HepG2 (cell line): Measurements from ENCODE around the gene CNTRL. TPM values are rescaled to one million over a fixed set of nuclear protein-coding genes. Genes with fewer than 3 reads are reported as not detected.

Experiments used
- ATAC-seq: fragments of 200-7000 bp; cut with Tn5 transposase; 3 replicates; pipeline ENCODE4 v1.9.1; 2020; ENCODE audit warnings: mild to moderate bottlenecking, moderate library complexity
- BruUV-seq: library from RNA; stranded (reverse); fragments of 400-500 nt; replicated peaks from 2 replicates; lab custom pipeline; 2021; lab: Mats Ljungman, UMichigan
- CTCF ChIA-PET: fragments of 300-600 bp; formaldehyde crosslinking; extraction: SDS; loops from one replicate; lab custom pipeline; 2021; ENCODE audit warnings: low total read pairs, inconsistent platforms, low intra/inter-chr PET ratio; lab: Yijun Ruan, JAX
- POLR2A ChIA-PET: fragments of 350-600 bp; sonication (Branson Sonifier 250); formaldehyde crosslinking; loops from one replicate; lab custom pipeline; 2020; ENCODE audit warnings: antibody characterized with exemption, inconsistent platforms; lab: Yijun Ruan, JAX
- DNase-seq: peaks from one replicate; pipeline ENCODE4 v3.0.0-alpha.2; 2015; ENCODE audit warnings: low spot score
- FAIRE-seq: peaks from 3 replicates; lab custom pipeline; 2011; peaks lifted over from hg19 to GRCh38; lab: Jason Lieb, UNC
- H2AFZ ChIP-seq: one replicate; pipeline ENCODE4 v1.6.1; 2011; ENCODE audit warnings: low read length, inconsistent platforms
- H3K27ac ChIP-seq: fragments of 300-600 bp; 3 replicates; pipeline ENCODE4 v1.8.0; 2011; ENCODE audit warnings: mixed run types, mild to moderate bottlenecking, mixed read lengths, low read length, inconsistent platforms; ENCODE audit not compliant: insufficient read depth; ENCODE audit errors: extremely low read length
- H3K27me3 ChIP-seq, 2 experiments: fragments of 200-600 bp in 1 of 2; 2 replicates in 1 of 2; 3 replicates in 1 of 2; pipeline versions ENCODE4 v1.6.0 to v1.8.0; 2011; ENCODE audit warnings: low read length in 2 of 2, mild to moderate bottlenecking in 2 of 2, moderate library complexity in 2 of 2, inconsistent platforms in 1 of 2; ENCODE audit not compliant: insufficient read depth in 2 of 2, control insufficient read depth in 1 of 2
- H3K36me3 ChIP-seq, 2 experiments: fragments of 200-600 bp in 1 of 2; replicated peaks in 1 of 2; 2 replicates in 1 of 2; 3 replicates in 1 of 2; pipeline versions ENCODE4 v1.5.1 to v1.8.0; 2011; ENCODE audit warnings: low read length in 2 of 2, inconsistent platforms in 1 of 2; ENCODE audit not compliant: insufficient read depth in 2 of 2, control insufficient read depth in 1 of 2
- H3K4me1 ChIP-seq: 2 replicates; pipeline ENCODE4 v1.5.1; 2012; ENCODE audit warnings: low read length, inconsistent platforms; ENCODE audit not compliant: insufficient read depth
- H3K4me2 ChIP-seq: 2 replicates; pipeline ENCODE4 v1.6.0; 2011; ENCODE audit warnings: low read depth, low read length, inconsistent platforms
- H3K4me3 ChIP-seq, 3 experiments: fragments of 200-600 bp in 1 of 3; sonication (generic), shearing (Covaris generic) in 1 of 3; replicated peaks in 1 of 3; 2 replicates each; pipeline ENCODE4 v1.5.1; 2011 to 2016; ENCODE audit warnings: low read length in 3 of 3, inconsistent platforms in 2 of 3, low read depth in 2 of 3, mild to moderate bottlenecking in 2 of 3, control low read depth in 1 of 3, mixed read lengths in 1 of 3; ENCODE audit not compliant: insufficient read depth in 1 of 3
- H3K79me2 ChIP-seq: one replicate; pipeline ENCODE4 v1.6.1; 2011; ENCODE audit warnings: low read length, inconsistent platforms; ENCODE audit not compliant: insufficient read depth
- H3K9ac ChIP-seq: 2 replicates; pipeline ENCODE4 v1.6.0; 2011; ENCODE audit warnings: mild to moderate bottlenecking, low read depth, low read length, inconsistent platforms; ENCODE audit not compliant: insufficient read depth
- H3K9me3 ChIP-seq: 2 replicates; pipeline ENCODE4 v1.5.1; 2012; ENCODE audit warnings: mild to moderate bottlenecking, low read length
- H4K20me1 ChIP-seq: 2 replicates; pipeline ENCODE4 v1.6.0; 2011; ENCODE audit warnings: inconsistent platforms, mild to moderate bottlenecking, low read length, moderate library complexity; ENCODE audit not compliant: insufficient read depth
- JUN ChIP-seq: sonication (generic); formaldehyde crosslinking; IDR thresholded peaks from 2 replicates; pipeline ENCODE4 v1.4.0; 2020; ENCODE audit warnings: mild to moderate bottlenecking, missing genetic modification reagents
- NCOA2 ChIP-seq: sonication (generic); formaldehyde crosslinking; IDR thresholded peaks from 2 replicates; pipeline ENCODE4 v1.8.0; 2022; ENCODE audit warnings: inconsistent platforms
- SIN3A ChIP-seq: IDR thresholded peaks from 2 replicates; pipeline ENCODE4 v1.6.1; 2011; ENCODE audit warnings: low read depth, mild to moderate bottlenecking, control low read depth, low read length, borderline replicate concordance
- SMAD3 ChIP-seq: sonication (generic); formaldehyde crosslinking; IDR thresholded peaks from 2 replicates; pipeline ENCODE4 v1.4.0; 2020; ENCODE audit warnings: missing genetic modification reagents
- SNAPC2 ChIP-seq: sonication (generic); formaldehyde crosslinking; IDR thresholded peaks from 2 replicates; pipeline ENCODE4 v1.8.1; 2022; ENCODE audit warnings: mild to moderate bottlenecking, missing genetic modification reagents
- ZMYM2 ChIP-seq: sonication (generic); formaldehyde crosslinking; IDR thresholded peaks from 2 replicates; pipeline ENCODE4 v1.8.0; 2022; ENCODE audit warnings: mild to moderate bottlenecking, missing genetic modification reagents
- ZNF710 ChIP-seq: sonication (generic); formaldehyde crosslinking; IDR thresholded peaks from 2 replicates; pipeline ENCODE4 v1.5.0; 2020; ENCODE audit warnings: mild to moderate bottlenecking, missing genetic modification reagents, borderline replicate concordance
- ZUFSP ChIP-seq: sonication (generic); formaldehyde crosslinking; IDR thresholded peaks from 2 replicates; pipeline ENCODE4 v1.9.0; 2021; ENCODE audit warnings: missing genetic modification reagents, mild to moderate bottlenecking, borderline replicate concordance
- WGBS: methylation state at CpG from one replicate; pipeline ENCODE4 v1.1.6; 2017; ENCODE audit warnings: low lambda C conversion rate; 5-methylcytosine and 5-hydroxymethylcytosine counted together
- in situ Hi-C: cut with HindIII; loops from 2 replicates; pipeline ENCODE4 v1.10.0; 2017; ENCODE audit warnings: low pct_unique_long_range_greater_than_20kb; ENCODE audit not compliant: extremely low pct_ligation_motif_present
- intact Hi-C: fragments of 100-400 bp; cut with micrococcal nuclease; formaldehyde crosslinking; loops from one replicate; pipeline ENCODE4 v1.10.0; 2022; ENCODE audit not compliant: unreplicated experiment
- polyA plus RNA-seq, 8 experiments: library from polyadenylated mRNA; depleted of rRNA in 3 of 8; stranded (reverse) in 7 of 8; unstranded in 1 of 8; fragments of >200 nt; fragmentation: Illumina TruSeq in 4 of 8; extraction: Trizol in 4 of 8; gene quantifications; 2 replicates each; pipeline versions ENCODE4 v1.2.1 to v1.2.3, GENCODE V29; 2011 to 2016; ENCODE audit warnings: low read depth in 4 of 8, missing spikeins in 1 of 8, mixed read lengths in 1 of 8; ENCODE audit not compliant: insufficient read depth in 1 of 8
- total RNA-seq, 5 experiments: library from RNA; depleted of rRNA; stranded (reverse); fragments of >200 nt; fragmentation: Illumina TruSeq; extraction: Trizol; gene quantifications; 2 replicates each; pipeline ENCODE4 v1.2.3, GENCODE V29; 2016; ENCODE audit warnings: low read depth in 1 of 5

Gene CNTRL
- total and polyA plus RNA-seq, 2 of the 13 experiments (the other 11 are each of a cell fraction or from before 2014, with no cell fraction given) = 7.5 to 11.8 TPM

GRCh38 chr9:121220996-121221663 lies 146.4 kb downstream of the CNTRL start (continued):
- no peak for TF ChIP-seq ZNF710 (CRISPR knock-in tag)
- no peak for TF ChIP-seq NCOA2 (CRISPR knock-in tag)

GRCh38 chr9:121221664-121222055 lies 146.9 kb downstream of the CNTRL start:
- Histone ChIP-seq H3K36me3 (no peaks in the 10 kb centered on the region), H2AFZ (no peak overlapping the region), H3K79me2 (no peaks in the 10 kb centered on the region), H3K27me3 (no peaks in the 10 kb centered on the region; a peak in 1 of 5 replicates), H3K4me3 (no peak overlapping the region), H3K4me2 (no peak overlapping the region), H3K9me3 (no peaks in the 10 kb centered on the region), H3K9ac (no peak overlapping the region), H3K27ac (no peak overlapping the region), H4K20me1 (no peaks in the 10 kb centered on the region), H3K4me1 (peaks cover 11% of the 10 kb centered on the region)
- 56% methylated on average over 1 of the region's 2 CpGs for WGBS
- ATAC-seq = no peak
- ChIA-PET CTCF (interaction anchor here (1.4 to 1.8 kb wide), 2 partner anchors 9 to 178 kb away, joined by 5 to 6 read pairs; no protein-coding TSS in a partner anchor), POLR2A (no interaction called here)
- DNase-seq = no peak
- no peak for FAIRE-seq
- in situ Hi-C loops = loop anchor here (5.0 kb wide), 1 partner anchor 176 kb away; no protein-coding TSS in a partner anchor
- no peak for TF ChIP-seq SNAPC2
- TF ChIP-seq ZMYM2 (CRISPR knock-in tag) = no peak
- no peak for TF ChIP-seq SIN3A
- TF ChIP-seq SMAD3 (CRISPR knock-in tag) = no peak
- no peak for TF ChIP-seq ZUFSP (CRISPR knock-in tag)
- TF ChIP-seq JUN (CRISPR knock-in tag) = no peak
- no TSS peak for BruUV-seq
- intact Hi-C loops = no loop called here
